ENCODE data around the gene ESAM.

Gene ESAM

GRCh38 chr11:124768914-124769313 lies 6.8 kb upstream of the ESAM start:
- no peak overlapping the region for H3K27ac ChIP-seq (replicated peaks)
- no peak for TF ChIP-seq REST (IDR thresholded peaks at IDR 0.05; ENCODE audit: insufficient replicate concordance, low read depth)
- no peak for TF ChIP-seq GABPA (IDR thresholded peaks at IDR 0.05; ENCODE audit: low read depth)
- TF ChIP-seq SPI1 (IDR thresholded peaks at IDR 0.05; ENCODE audit: borderline replicate concordance, low read depth), result no peak
- no peak for TF ChIP-seq POLR2AphosphoS5 (IDR thresholded peaks at IDR 0.05; ENCODE audit: low read depth)
- no peak for TF ChIP-seq CTCF (IDR thresholded peaks at IDR 0.05; ENCODE audit: insufficient read depth, low read length)
- DNase-seq (ENCODE audit: low read depth in 1 of 2, low spot score in 1 of 2), result no peak
- no peaks in the 10 kb centered on the region for H3K27me3 ChIP-seq (ENCODE audit: insufficient read depth, poor library complexity, severe bottlenecking)
- H3K4me3 ChIP-seq (replicated peaks; ENCODE audit: insufficient read depth, low read length), result no peak overlapping the region

GRCh38 chr11:124766156-124766555 lies 4.1 kb upstream of the ESAM start:
- no peak overlapping the region for H3K4me3 ChIP-seq (replicated peaks; ENCODE audit: insufficient read depth, low read length)
- H3K27me3 ChIP-seq (ENCODE audit: insufficient read depth, poor library complexity, severe bottlenecking), result peaks cover 12% of the 10 kb centered on the region
- TF ChIP-seq GABPA (IDR thresholded peaks at IDR 0.05; ENCODE audit: low read depth), result no peak
- DNase-seq (ENCODE audit: low read depth in 1 of 2, low spot score in 1 of 2), result no peak
- no peak overlapping the region for H3K27ac ChIP-seq (replicated peaks)

GRCh38 chr11:124763156-124763947 lies 1.3 kb upstream of the ESAM start:
- DNase-seq (ENCODE audit: low read depth in 1 of 2, low spot score in 1 of 2), result peak in 1 of 2 experiments; percentile 57
- no peak overlapping the region for H3K27ac ChIP-seq (replicated peaks)
- peaks cover 28% of the 10 kb centered on the region for H3K27me3 ChIP-seq (ENCODE audit: insufficient read depth, poor library complexity, severe bottlenecking)
- H3K4me3 ChIP-seq (replicated peaks; ENCODE audit: insufficient read depth, low read length), result peak overlapping the region; percentile 58
- TF ChIP-seq POLR2AphosphoS5 (IDR thresholded peaks at IDR 0.05; ENCODE audit: low read depth) (no peak), GABPA (IDR thresholded peaks at IDR 0.05; ENCODE audit: low read depth) (no peak), CTCF (IDR thresholded peaks at IDR 0.05; ENCODE audit: insufficient read depth, low read length) (no peak), REST (IDR thresholded peaks at IDR 0.05; ENCODE audit: insufficient replicate concordance, low read depth) (no peak), SPI1 (IDR thresholded peaks at IDR 0.05; ENCODE audit: borderline replicate concordance, low read depth) (no peak)

- no peak for DNase-seq (ENCODE audit: low read depth in 1 of 2, low spot score in 1 of 2)
- no peak overlapping the region for H3K27ac ChIP-seq (replicated peaks)
Observed at GRCh38 chr11:124762624-124763155, 600 bp upstream of the ESAM start.

More at GRCh38 chr11:124762624-124763155, 600 bp upstream of the ESAM start:
- TF ChIP-seq CTCF (IDR thresholded peaks at IDR 0.05; ENCODE audit: insufficient read depth, low read length) (no peak), GABPA (IDR thresholded peaks at IDR 0.05; ENCODE audit: low read depth) (no peak), REST (IDR thresholded peaks at IDR 0.05; ENCODE audit: insufficient replicate concordance, low read depth) (no peak), POLR2AphosphoS5 (IDR thresholded peaks at IDR 0.05; ENCODE audit: low read depth) (no peak), SPI1 (IDR thresholded peaks at IDR 0.05; ENCODE audit: borderline replicate concordance, low read depth) (no peak)
- peaks cover 28% of the 10 kb centered on the region for H3K27me3 ChIP-seq (ENCODE audit: insufficient read depth, poor library complexity, severe bottlenecking)
- peak overlapping the region; percentile 58 for H3K4me3 ChIP-seq (replicated peaks; ENCODE audit: insufficient read depth, low read length)
